Activated naive CD8-positive, alpha-beta T cell treated with anti-CD3 and anti-CD28 coated beads, Interleukin-2, amount 50 U/mL, for 24 hours (primary cell): ENCODE measurements around the gene TMEM132C.

Source experiments
- ATAC-seq: fragments of 150-1000 bp; cut with Tn5 transposase; one replicate; pipeline ENCODE4 v1.10.0; 2021
- DNase-seq: peaks from one replicate; pipeline ENCODE4 v3.0.0; 2021
- H3K27ac Mint-ChIP-seq: one replicate; pipeline ENCODE4 v1.8.0; 2021; ENCODE audit warnings: mild to moderate bottlenecking, mixed read lengths
- H3K27me3 Mint-ChIP-seq: one replicate; pipeline ENCODE4 v1.8.0; 2021; ENCODE audit warnings: mixed read lengths
- H3K36me3 Mint-ChIP-seq: one replicate; pipeline ENCODE4 v1.8.0; 2021; ENCODE audit warnings: low read depth, mixed read lengths
- H3K4me1 Mint-ChIP-seq: one replicate; pipeline ENCODE4 v1.8.0; 2021; ENCODE audit warnings: mixed read lengths
- H3K4me3 Mint-ChIP-seq: one replicate; pipeline ENCODE4 v1.8.0; 2021; ENCODE audit warnings: mild to moderate bottlenecking, moderate library complexity, mixed read lengths
- H3K9me3 Mint-ChIP-seq: one replicate; pipeline ENCODE4 v1.8.0; 2021; ENCODE audit warnings: mixed read lengths

The TMEM132C gene

DNA sequence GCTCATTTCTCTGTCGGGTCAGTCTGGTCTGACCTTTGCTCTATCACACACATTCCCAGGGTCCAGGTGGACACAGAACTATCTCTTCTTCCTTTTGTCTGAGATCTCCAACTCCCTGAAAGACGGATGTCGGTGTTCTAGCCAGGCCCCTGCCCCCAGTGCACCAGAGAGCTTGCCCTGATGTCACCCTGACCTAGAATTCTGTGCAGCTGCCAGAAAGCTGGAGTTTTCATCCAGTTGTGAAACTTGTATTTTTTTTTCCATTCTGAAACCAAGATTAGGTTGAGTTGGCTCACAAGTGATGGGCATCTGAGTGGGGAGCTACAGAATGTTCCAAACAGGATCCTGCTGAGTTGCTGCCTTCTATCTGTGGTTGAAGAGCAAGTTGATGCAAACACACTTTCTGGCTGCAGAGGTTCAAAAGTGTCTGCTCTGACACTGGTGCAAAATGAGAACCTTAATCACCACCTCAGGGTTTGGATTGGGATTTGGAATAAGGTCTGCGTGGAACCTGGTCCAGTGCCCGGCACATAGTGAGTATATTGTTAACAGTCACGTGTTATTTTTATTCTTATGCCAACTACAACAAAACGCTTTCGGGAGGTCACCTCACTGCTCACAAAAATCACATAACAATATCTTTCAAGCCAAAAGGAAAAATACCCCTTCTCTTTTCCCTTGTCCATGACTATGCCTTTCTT, 345.3 kb downstream of the TMEM132C start:
- no peaks in the 10 kb centered on the region for H3K27me3 Mint-ChIP-seq
- H3K36me3 Mint-ChIP-seq = no peaks in the 10 kb centered on the region
- no peaks in the 10 kb centered on the region for H3K4me1 Mint-ChIP-seq
- H3K9me3 Mint-ChIP-seq = no peaks in the 10 kb centered on the region
- H3K27ac Mint-ChIP-seq = no peak overlapping the region
- no peak overlapping the region for H3K4me3 Mint-ChIP-seq
- ATAC-seq = no peak
- DNase-seq = no peak

- H3K27me3 Mint-ChIP-seq = peaks cover 2% of the 10 kb centered on the region
- H3K9me3 Mint-ChIP-seq = no peaks in the 10 kb centered on the region
- no peak overlapping the region for H3K4me3 Mint-ChIP-seq
- no peak for DNase-seq
- H3K27ac Mint-ChIP-seq = no peak overlapping the region
- no peaks in the 10 kb centered on the region for H3K4me1 Mint-ChIP-seq
- no peak for ATAC-seq
- H3K36me3 Mint-ChIP-seq = no peaks in the 10 kb centered on the region
These were observed 347.0 kb downstream of the TMEM132C start for GRCh38 chr12:128613837-128614590.

DNA sequence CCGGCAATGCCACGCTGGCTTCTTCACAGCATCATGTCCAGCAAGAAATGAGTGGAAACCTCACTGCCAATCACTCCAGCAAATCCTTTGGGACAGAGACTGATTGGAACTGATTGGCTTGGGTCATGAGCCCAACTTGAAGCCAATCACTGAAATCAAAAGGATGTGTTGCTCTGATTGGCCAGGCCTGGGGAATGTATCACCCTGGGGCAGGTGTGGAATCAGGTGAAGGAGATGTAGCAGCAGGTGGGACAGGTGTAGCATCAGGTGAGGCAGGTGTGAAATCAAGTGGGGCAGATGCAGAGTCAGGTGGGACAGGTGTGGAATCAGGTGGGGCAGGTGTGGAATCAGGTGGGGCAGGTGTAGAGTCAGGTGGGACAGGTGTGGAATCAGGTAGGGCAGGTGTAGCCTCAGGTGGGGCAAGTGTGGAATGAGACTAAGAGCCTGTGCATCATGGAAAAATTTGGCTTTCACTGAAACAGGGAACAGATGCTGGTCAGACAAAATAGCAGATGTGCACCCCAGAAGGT, 350.4 kb downstream of the TMEM132C start:
- Mint-ChIP-seq H3K4me3 (no peak overlapping the region), H3K9me3 (no peaks in the 10 kb centered on the region), H3K27ac (no peak overlapping the region), H3K4me1 (no peaks in the 10 kb centered on the region), H3K36me3 (no peaks in the 10 kb centered on the region), H3K27me3 (peaks cover 2% of the 10 kb centered on the region)
- ATAC-seq = no peak
- DNase-seq = no peak

- Mint-ChIP-seq H3K36me3 (no peaks in the 10 kb centered on the region), H3K27ac (no peak overlapping the region), H3K4me1 (no peaks in the 10 kb centered on the region), H3K27me3 (peaks cover 2% of the 10 kb centered on the region), H3K4me3 (no peak overlapping the region), H3K9me3 (no peaks in the 10 kb centered on the region)
- DNase-seq = no peak
- ATAC-seq = no peak
These were observed 352.3 kb downstream of the TMEM132C start for GRCh38 chr12:128619263-128619662.

DNA sequence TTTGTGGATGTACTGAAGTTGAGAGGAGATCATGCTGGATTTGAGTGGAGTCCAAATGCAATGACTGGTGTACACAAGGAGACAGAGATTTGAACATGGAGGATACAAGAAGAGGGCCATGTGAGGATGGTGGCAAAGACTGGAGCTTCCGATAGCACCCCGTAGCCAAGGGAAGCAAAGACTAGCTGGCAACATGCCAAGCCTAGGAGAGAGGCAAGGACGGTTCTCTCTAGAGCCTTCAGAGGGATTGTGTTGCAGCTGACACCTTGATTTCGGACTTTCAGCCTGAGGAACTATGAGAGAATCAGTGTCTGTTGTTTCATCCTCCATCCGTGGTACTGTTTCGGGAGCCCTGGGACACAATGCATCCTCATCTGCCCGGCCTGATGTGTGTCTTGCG, 354.3 kb downstream of the TMEM132C start:
- H3K36me3 Mint-ChIP-seq = no peaks in the 10 kb centered on the region
- DNase-seq (no peak), ATAC-seq (no peak)
- H3K9me3 Mint-ChIP-seq = peaks cover 4% of the 10 kb centered on the region
- peaks cover 2% of the 10 kb centered on the region for H3K27me3 Mint-ChIP-seq
- no peak overlapping the region for H3K27ac Mint-ChIP-seq
- H3K4me3 Mint-ChIP-seq = no peak overlapping the region
- no peaks in the 10 kb centered on the region for H3K4me1 Mint-ChIP-seq

GRCh38 chr12:128623748-128624147, 356.8 kb downstream of the TMEM132C start:
- H3K27ac Mint-ChIP-seq = no peak overlapping the region

GRCh38 chr12:128626808-128627320, 359.9 kb downstream of the TMEM132C start:
- H3K4me3 Mint-ChIP-seq = no peak overlapping the region
- peaks cover 3% of the 10 kb centered on the region for H3K27me3 Mint-ChIP-seq
- H3K4me1 Mint-ChIP-seq = no peaks in the 10 kb centered on the region
- DNase-seq = no peak
- no peak overlapping the region for H3K27ac Mint-ChIP-seq
- H3K9me3 Mint-ChIP-seq = peaks cover 4% of the 10 kb centered on the region
- ATAC-seq = no peak
- H3K36me3 Mint-ChIP-seq = no peaks in the 10 kb centered on the region

More at GRCh38 chr12:128623748-128624147, 356.8 kb downstream of the TMEM132C start:
- Mint-ChIP-seq H3K36me3 (no peaks in the 10 kb centered on the region), H3K4me3 (no peak overlapping the region), H3K27me3 (no peaks in the 10 kb centered on the region), H3K9me3 (peaks cover 4% of the 10 kb centered on the region), H3K4me1 (no peaks in the 10 kb centered on the region)
- DNase-seq (no peak), ATAC-seq (no peak)

GRCh38 chr12:128627659-128628058, 360.7 kb downstream of the TMEM132C start:
- Mint-ChIP-seq H3K4me1 (no peaks in the 10 kb centered on the region), H3K36me3 (no peaks in the 10 kb centered on the region), H3K9me3 (peaks cover 4% of the 10 kb centered on the region), H3K27me3 (peaks cover 3% of the 10 kb centered on the region), H3K4me3 (no peak overlapping the region), H3K27ac (no peak overlapping the region)
- no peak for ATAC-seq
- DNase-seq = no peak

DNA sequence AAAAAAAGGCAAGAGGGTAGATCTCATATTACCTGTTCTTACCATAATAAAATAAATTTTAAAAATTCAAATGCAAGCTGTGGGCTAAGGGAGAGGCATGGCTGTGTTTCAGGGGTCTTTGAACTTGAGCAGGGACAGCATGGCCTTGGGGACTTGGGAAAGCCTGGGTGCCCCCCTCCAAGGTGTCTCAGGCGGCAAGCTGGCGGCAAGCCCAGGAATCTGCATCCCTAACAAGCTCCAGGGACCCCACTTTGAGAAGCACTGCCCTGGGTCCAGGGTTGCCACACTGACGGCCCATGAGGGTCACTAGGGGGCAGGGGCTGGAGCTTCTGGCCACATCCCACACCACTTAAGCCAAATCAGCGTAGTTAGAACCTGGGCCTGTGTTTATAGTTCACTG, 363.0 kb downstream of the TMEM132C start:
- no peak for DNase-seq
- Mint-ChIP-seq H3K9me3 (peaks cover 4% of the 10 kb centered on the region), H3K4me1 (no peaks in the 10 kb centered on the region), H3K36me3 (no peaks in the 10 kb centered on the region), H3K4me3 (no peak overlapping the region), H3K27ac (no peak overlapping the region), H3K27me3 (peaks cover 3% of the 10 kb centered on the region)
- no peak for ATAC-seq

- Mint-ChIP-seq H3K9me3 (no peaks in the 10 kb centered on the region), H3K4me1 (no peaks in the 10 kb centered on the region)
- ATAC-seq = no peak
These were observed 371.0 kb downstream of the TMEM132C start for GRCh38 chr12:128637642-128638606.

DNA sequence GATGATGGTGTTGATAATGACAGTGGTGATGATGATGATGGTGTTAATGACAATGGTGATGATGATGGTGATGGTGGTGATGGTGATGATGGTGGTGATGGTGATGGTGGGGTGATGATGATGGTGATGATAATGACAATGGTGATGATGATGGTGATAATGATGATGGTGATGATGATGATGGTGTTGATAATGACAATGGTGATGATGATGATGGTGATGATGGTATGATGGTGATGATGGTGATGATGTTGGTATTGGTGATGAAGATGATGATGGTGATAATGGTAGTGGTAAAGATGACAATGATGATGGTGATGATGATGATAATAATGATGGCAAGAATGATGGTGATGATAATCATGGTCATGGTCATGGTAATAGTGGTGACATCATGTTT, 372.1 kb downstream of the TMEM132C start:
- no peak overlapping the region for H3K27ac Mint-ChIP-seq
- DNase-seq (no peak), ATAC-seq (no peak)
- no peaks in the 10 kb centered on the region for H3K36me3 Mint-ChIP-seq
- no peaks in the 10 kb centered on the region for H3K4me1 Mint-ChIP-seq
- H3K9me3 Mint-ChIP-seq = no peaks in the 10 kb centered on the region
- H3K4me3 Mint-ChIP-seq = no peak overlapping the region
- H3K27me3 Mint-ChIP-seq = peaks cover 2% of the 10 kb centered on the region

More at GRCh38 chr12:128637642-128638606, 371.0 kb downstream of the TMEM132C start:
- H3K27ac Mint-ChIP-seq = no peak overlapping the region
- H3K36me3 Mint-ChIP-seq = no peaks in the 10 kb centered on the region
- H3K4me3 Mint-ChIP-seq = no peak overlapping the region
- H3K27me3 Mint-ChIP-seq = no peaks in the 10 kb centered on the region
- DNase-seq = no peak

DNA sequence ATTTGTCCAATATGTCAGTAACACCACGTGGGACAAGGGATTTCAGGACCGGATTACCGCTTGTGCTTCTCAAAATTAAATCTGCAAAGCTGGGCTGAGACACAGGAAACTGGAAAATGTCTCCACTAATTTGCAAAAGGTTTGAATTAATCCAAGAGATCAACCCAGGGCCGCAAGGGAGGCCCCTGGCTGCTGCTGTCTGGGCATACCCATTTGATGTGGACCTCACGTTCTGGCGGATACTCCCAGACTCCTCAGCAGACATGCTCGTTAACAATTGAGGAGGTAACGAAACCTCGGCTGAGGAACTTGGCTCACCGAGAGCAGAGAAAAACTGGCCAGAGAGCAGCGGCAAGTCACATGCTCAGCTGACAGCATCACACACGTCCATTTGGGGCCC, 376.2 kb downstream of the TMEM132C start:
- no peak for DNase-seq
- H3K27ac Mint-ChIP-seq = no peak overlapping the region
- H3K9me3 Mint-ChIP-seq = peaks cover 4% of the 10 kb centered on the region
- H3K36me3 Mint-ChIP-seq = no peaks in the 10 kb centered on the region
- no peak for ATAC-seq
- H3K4me1 Mint-ChIP-seq = no peaks in the 10 kb centered on the region
- no peak overlapping the region for H3K4me3 Mint-ChIP-seq
- peaks cover 3% of the 10 kb centered on the region for H3K27me3 Mint-ChIP-seq

- no peak overlapping the region for H3K4me3 Mint-ChIP-seq
- H3K27ac Mint-ChIP-seq = no peak overlapping the region
- ATAC-seq (no peak), DNase-seq (peak; percentile 28)
- H3K36me3 Mint-ChIP-seq = no peaks in the 10 kb centered on the region
- no peaks in the 10 kb centered on the region for H3K4me1 Mint-ChIP-seq
- H3K27me3 Mint-ChIP-seq = peaks cover 3% of the 10 kb centered on the region
- peaks cover 4% of the 10 kb centered on the region for H3K9me3 Mint-ChIP-seq
These were observed 377.8 kb downstream of the TMEM132C start for GRCh38 chr12:128644664-128645296.

GRCh38 chr12:128649902-128650301, 382.9 kb downstream of the TMEM132C start:
- no peak overlapping the region for H3K27ac Mint-ChIP-seq

More at GRCh38 chr12:128649902-128650301, 382.9 kb downstream of the TMEM132C start:
- H3K4me1 Mint-ChIP-seq = no peaks in the 10 kb centered on the region
- DNase-seq (no peak), ATAC-seq (no peak)
- no peak overlapping the region for H3K4me3 Mint-ChIP-seq
- H3K36me3 Mint-ChIP-seq = no peaks in the 10 kb centered on the region
- H3K9me3 Mint-ChIP-seq = peaks cover 4% of the 10 kb centered on the region
- H3K27me3 Mint-ChIP-seq = no peaks in the 10 kb centered on the region
